Measurements from ENCODE around the gene NFIC.
"Not testable (repeated sequence)": the region's sequence is repeated elsewhere in the genome, so short reads cannot be mapped to it uniquely, and the experiment has no call there.

Gene NFIC

GRCh38 chr19:3370728-3371591 is 4.6 kb downstream of the NFIC start:
- DNase-seq = no peak

GRCh38 chr19:3372413-3372812 is 6.0 kb downstream of the NFIC start:
- DNase-seq = no peak

- DNase-seq = no peak
Observed at GRCh38 chr19:3373971-3374368, 7.6 kb downstream of the NFIC start.

DNA sequence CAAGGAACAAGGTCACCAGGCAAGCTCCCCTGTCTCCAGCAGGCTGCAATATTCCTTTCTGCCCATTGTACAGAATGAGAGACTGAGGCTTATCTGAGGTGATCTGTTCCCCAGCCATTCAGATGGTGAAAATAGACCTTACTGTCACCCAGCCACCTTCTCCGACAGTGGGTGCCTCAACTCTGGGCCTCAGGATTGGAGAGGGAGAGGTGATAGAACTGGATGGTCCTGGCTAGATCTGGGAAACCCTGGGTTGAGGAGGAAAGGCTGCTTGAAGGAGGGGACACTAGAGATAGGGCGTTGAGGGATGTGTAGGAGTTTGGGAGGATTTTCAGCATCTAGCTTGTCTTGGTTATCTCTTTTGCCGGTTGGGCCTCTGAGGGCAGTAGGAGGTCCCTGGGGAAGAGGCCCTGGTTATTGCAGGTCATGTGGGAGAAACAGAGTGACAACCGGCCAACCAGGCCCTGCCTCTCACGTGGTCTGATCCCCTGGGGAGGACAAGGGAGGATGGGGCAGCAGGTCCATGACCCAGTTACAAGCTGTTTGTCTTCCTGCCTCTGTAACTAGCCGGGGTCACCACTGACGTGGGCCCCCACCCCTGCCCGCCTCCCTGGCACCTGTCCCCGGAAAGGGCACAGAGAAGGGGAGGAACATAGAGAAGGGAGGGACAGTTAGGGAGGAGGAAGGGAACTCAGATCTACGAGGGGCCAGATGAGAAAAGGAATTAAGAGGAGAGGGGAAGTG is 8.2 kb downstream of the NFIC start:
- DNase-seq = peak in 12 of 58 donors; percentile 23 to 70 (median 55)

DNA sequence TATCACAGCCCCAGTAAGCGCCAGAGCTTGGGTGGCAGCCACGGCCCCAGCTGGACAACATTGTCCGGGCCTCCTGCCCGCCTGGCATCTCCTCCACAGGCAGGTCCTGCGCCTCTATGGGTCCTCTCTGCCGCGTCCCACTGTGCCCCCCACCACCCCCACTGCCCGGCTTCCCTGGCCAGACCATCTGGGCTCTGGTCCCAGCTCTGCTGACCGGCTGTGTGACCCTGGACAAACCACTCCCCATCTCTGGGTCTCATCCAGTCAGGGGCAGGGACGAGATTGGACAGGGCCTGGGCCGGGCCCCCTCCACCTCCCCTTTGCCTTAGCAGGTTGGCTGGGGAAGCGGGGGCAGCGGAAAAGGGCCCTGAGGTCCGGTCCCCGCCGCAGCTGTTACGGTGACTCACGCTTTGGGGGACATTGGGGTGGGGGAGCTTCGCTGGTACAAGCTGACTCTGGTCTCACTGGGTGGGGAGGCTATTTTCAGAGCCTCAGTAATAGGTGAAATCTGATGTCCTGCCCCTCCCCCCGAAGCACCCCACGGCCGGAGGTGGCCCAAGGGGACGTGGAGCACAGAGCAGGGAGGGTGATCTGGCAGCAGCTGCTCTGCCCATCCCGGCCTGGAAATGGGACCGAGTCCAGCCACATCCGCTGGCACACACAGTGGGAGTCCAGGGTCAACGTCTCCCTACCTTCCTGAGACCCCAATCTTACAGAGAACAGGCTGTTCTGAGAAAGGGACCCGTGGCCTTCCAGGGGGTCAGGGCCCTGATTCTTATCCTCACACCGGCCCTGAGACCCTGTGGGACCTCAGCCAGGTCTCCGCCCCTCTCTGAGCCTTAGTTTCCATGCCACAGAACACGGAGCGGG is 9.1 kb downstream of the NFIC start:
- DNase-seq = peak; percentile 23 to 97 (median 82)

DNA sequence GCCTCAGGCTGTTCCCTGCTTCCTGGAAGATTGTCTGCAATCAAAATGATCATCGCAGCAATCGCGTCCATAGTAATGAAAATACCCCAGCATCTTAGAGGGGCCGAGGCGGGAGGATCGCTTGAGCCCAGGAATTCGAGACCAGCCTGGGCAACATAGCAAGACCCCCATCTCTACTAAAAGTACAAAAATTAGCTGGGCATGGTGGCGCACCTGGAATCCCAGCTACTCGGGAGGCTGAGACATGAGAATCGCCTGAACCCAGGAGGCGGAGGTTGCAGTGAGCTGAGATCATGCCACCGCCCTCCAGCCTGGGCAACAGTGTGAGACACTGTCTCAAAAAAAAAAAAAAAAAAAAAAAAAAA is 9.7 kb downstream of the NFIC start:
- not testable (repeated sequence) for DNase-seq

GRCh38 chr19:3378352-3379150 is 12.2 kb downstream of the NFIC start:
- DNase-seq = no peak

DNA sequence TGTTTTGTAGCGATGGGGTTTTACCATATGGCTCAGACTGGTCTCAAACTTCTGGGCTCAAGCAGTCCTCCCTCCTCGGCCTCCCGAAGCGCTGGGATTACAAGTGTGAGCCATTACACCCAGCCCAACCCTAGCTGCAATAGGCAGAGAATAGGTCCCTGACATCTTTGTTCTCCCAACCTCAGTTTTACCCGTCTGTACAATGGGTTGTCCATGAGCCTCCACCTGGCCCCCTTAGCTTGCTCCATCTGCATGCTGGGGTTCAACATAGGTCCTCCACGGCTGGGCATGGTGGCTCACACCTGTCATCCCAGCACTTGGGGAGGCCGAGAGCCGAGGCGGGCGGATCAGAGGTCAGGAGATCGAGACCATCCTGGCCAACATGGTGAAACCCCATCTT is 14.4 kb downstream of the NFIC start:
- DNase-seq = no peak

DNA sequence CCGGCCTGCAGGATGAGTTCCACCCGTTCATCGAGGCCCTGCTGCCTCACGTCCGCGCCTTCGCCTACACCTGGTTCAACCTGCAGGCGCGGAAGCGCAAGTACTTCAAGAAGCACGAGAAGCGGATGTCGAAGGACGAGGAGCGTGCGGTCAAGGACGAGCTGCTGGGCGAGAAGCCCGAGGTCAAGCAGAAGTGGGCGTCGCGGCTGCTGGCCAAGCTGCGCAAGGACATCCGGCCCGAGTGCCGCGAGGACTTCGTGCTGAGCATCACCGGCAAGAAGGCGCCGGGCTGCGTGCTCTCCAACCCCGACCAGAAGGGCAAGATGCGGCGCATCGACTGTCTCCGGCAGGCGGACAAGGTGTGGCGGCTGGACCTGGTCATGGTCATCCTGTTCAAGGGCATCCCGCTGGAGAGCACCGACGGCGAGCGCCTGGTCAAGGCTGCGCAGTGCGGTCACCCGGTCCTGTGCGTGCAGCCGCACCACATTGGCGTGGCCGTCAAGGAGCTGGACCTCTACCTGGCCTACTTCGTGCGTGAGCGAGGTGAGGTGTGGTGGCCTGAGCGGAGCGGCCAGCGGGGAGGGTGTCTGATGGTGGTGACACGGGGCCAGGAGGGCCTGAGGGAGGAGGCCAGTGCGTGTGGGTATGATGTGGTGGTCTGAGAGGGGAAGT is 15.5 kb downstream of the NFIC start:
- DNase-seq = no peak

DNA sequence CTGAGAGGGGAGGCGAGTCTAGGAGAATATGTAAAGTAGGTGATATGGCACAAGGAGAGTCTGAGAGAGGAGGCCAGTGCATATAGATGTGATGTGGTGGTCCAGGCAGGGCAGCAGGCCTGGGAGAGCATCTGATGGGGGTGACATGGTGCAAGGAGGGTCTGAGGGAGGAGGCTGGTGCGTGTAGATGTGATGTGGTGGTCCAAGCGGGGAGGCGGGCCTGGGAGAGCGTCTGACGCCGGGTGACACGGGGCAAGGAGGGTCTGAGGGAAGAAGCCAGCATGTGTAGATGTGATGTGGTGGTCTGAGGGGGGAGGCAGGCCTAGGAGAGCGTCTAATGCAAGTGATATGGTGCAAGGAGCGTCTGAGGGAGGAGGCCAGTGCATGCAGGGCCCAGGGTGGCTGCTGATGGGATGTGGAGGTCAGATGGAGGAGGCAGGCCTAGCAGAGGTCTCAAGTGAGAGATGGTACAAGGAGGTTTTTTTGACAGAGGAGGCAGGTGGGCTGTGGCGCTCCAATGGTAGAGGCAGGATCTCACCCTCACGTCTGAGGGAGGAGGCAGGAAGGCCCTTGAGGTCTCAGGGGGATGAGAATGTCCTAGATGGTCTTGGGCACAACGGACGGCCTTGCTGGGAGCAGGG is 16.2 kb downstream of the NFIC start:
- DNase-seq = no peak

DNA sequence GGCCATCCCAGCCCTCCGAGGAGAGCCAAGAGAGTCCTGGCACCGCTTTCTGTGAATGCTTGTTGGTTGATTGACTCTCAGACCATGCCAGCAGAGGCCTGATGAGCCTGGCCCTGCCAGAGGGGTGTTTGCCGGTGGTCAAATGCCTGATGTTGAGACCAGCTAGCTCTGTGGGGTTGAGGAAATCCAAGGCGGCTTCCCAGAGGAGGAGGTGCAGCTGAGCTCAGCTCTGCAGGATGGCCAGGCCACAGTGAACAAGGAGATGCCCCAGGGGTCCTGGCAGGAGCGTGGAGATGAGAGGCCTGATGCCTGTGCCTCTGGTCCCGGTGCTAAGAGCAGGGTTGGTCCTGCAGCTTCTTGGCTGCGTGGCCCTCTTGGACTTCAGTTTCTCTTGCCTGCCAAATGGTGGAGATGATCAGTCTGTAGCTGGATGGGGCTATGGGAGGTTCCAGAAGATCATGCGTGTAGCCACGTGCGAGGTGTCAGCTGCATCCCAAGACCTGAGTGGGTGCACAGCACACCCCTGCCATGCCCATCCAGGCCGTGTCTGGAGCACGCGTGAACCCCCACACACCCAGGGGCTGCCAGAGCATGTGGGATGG is 16.8 kb downstream of the NFIC start:
- DNase-seq = peak in 11 of 58 donors; percentile 4 to 44 (median 25)

GRCh38 chr19:3386447-3387234 is 20.3 kb downstream of the NFIC start:
- peak in 5 of 58 donors; percentile 18 to 31 (median 22) for DNase-seq

- peak; percentile 51 to 96 (median 90) for DNase-seq
Observed at GRCh38 chr19:3387645-3388589, 21.5 kb downstream of the NFIC start.

- no peak for DNase-seq
Observed at GRCh38 chr19:3389446-3389778, 23.0 kb downstream of the NFIC start.

DNA sequence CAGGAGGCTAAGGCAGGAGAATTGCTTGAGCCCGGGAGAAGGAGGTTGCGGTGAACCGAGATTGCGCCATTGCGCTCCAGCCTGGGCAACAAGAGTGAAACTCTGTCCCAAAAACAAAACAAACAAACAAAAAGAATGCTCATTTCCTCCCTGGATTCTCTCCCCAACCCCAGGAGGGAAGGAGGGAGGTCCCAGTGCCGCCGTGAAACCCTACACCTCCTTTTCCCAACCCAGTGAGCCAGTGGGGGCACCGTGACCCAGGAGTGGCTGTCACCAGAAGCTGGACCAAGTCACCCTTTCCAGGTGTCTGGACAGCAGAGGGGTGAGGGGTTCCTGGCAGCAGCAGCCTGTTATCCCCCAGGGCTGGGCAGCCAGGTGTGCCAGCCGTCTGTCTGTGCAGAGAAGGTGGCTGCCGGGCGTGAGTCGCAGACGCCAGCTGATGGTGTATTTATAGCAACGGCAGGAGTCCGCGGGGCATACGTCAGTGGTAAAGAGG is 23.5 kb downstream of the NFIC start:
- DNase-seq = no peak

DNA sequence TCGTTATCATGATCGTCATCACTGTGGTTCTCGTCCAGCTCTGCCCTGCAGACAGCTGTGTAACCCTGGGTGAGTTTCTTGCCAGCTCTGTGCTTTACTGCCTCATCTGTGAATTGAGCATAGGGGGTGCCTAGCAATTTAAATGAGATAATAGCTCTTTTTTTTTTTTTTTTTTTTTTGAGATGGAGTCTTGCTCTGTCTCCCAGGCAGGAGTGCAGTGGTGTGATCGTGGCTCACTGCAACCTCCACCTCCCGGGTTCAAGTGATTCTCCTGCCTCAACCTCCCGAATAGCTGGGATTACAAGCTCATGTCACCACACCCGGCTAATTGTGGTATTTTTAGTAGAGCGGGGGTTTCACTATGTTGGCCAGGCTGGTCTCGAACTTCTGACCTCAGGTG is 25.5 kb downstream of the NFIC start:
- not testable (repeated sequence) for DNase-seq

- DNase-seq = no peak
Observed at GRCh38 chr19:3392480-3392879, 26.1 kb downstream of the NFIC start.

Measured in anterior cingulate cortex (tissue), 58 donors.